Keratinocyte (primary cell): ENCODE data around the gene REELD1. TPM values are rescaled to one million over a fixed set of nuclear protein-coding genes. Genes with fewer than 3 reads are reported as not detected.

Source experiments
- DNase-seq: peaks from one replicate; pipeline ENCODE4 v3.0.0-alpha.2; 2011; ENCODE audit warnings: low read depth, missing footprints, low spot score
- FAIRE-seq: peaks from 2 replicates; lab custom pipeline; 2011; peaks lifted over from hg19 to GRCh38; lab: Jason Lieb, UNC
- H2AFZ ChIP-seq: 2 replicates; pipeline ENCODE4 v1.6.0; 2012; ENCODE audit warnings: low read length, control low read depth, inconsistent platforms; ENCODE audit not compliant: control insufficient read depth
- H3K27ac ChIP-seq: 2 replicates; pipeline ENCODE4 v1.5.1; 2011; ENCODE audit warnings: low read length; ENCODE audit not compliant: control insufficient read depth, insufficient read depth
- H3K27me3 ChIP-seq: 3 replicates; pipeline ENCODE4 v1.6.0; 2011; ENCODE audit warnings: low read length; ENCODE audit not compliant: control insufficient read depth, insufficient read depth; ENCODE audit errors: extremely low read depth
- H3K36me3 ChIP-seq, 2 experiments: 2 replicates in 1 of 2; 3 replicates in 1 of 2; pipeline ENCODE4 v1.5.1; 2011; ENCODE audit warnings: low read length in 2 of 2, mild to moderate bottlenecking in 1 of 2; ENCODE audit not compliant: control insufficient read depth in 2 of 2, insufficient read depth in 2 of 2; ENCODE audit errors: extremely low read depth in 1 of 2
- H3K4me1 ChIP-seq: 3 replicates; pipeline ENCODE4 v1.5.1; 2011; ENCODE audit warnings: low read length; ENCODE audit not compliant: control insufficient read depth, insufficient read depth; ENCODE audit errors: extremely low read depth
- H3K4me2 ChIP-seq: 3 replicates; pipeline ENCODE4 v1.6.0; 2011; ENCODE audit warnings: low read depth, low read length; ENCODE audit not compliant: control insufficient read depth, insufficient read depth; ENCODE audit errors: extremely low read depth
- H3K4me3 ChIP-seq, 3 experiments: fragments of 200-600 bp in 1 of 3; sonication (generic) in 1 of 3; 2 replicates in 2 of 3; 3 replicates in 1 of 3; pipeline ENCODE4 v1.5.1; 2011 to 2016; ENCODE audit warnings: low read length in 3 of 3, mild to moderate bottlenecking in 3 of 3, control low read depth in 2 of 3, inconsistent platforms in 1 of 3, low read depth in 1 of 3, mixed read lengths in 1 of 3, mixed run types in 1 of 3, moderate library complexity in 1 of 3; ENCODE audit not compliant: control insufficient read depth in 2 of 3, insufficient read depth in 2 of 3; ENCODE audit errors: extremely low read depth in 1 of 3
- H3K79me2 ChIP-seq: 2 replicates; pipeline ENCODE4 v1.6.0; 2012; ENCODE audit warnings: low read length; ENCODE audit not compliant: control insufficient read depth, insufficient read depth
- H3K9ac ChIP-seq: 3 replicates; pipeline ENCODE4 v1.6.0; 2011; ENCODE audit warnings: low read length; ENCODE audit not compliant: control insufficient read depth, insufficient read depth; ENCODE audit errors: extremely low read depth
- H3K9me1 ChIP-seq: 3 replicates; pipeline ENCODE4 v1.6.0; 2011; ENCODE audit warnings: low read length; ENCODE audit not compliant: control insufficient read depth, insufficient read depth; ENCODE audit errors: extremely low read depth
- H3K9me3 ChIP-seq: 2 replicates; pipeline ENCODE4 v1.5.1; 2012; ENCODE audit warnings: low read depth, low read length; ENCODE audit not compliant: control insufficient read depth
- H4K20me1 ChIP-seq: 3 replicates; pipeline ENCODE4 v1.6.0; 2011; ENCODE audit warnings: low read length; ENCODE audit not compliant: control insufficient read depth, insufficient read depth; ENCODE audit errors: extremely low read depth
- CTCF ChIP-seq, 3 experiments: IDR thresholded peaks in 1 of 3; conservative IDR thresholded peaks in 1 of 3; optimal IDR thresholded peaks in 1 of 3; 2 replicates in 2 of 3; 3 replicates in 1 of 3; pipeline versions ENCODE3 to v1.5.1; 2011; ENCODE audit warnings: low read length in 3 of 3, mild to moderate bottlenecking in 3 of 3, moderate library complexity in 2 of 3, control low read depth in 1 of 3, inconsistent platforms in 1 of 3; ENCODE audit not compliant: insufficient read depth in 2 of 3; ENCODE audit errors: extremely low read depth in 1 of 3
- EZH2 ChIP-seq: IDR thresholded peaks from one replicate; pipeline ENCODE4 v1.6.1; 2012; ENCODE audit warnings: inconsistent platforms, mild to moderate bottlenecking, low read length, moderate library complexity
- dilution Hi-C: fragments of 300-500 bp; cut with MboI; formaldehyde crosslinking; loops from one replicate; pipeline ENCODE4 v1.7.0; 2020; ENCODE audit warnings: low sequenced_read_pairs; ENCODE audit not compliant: extremely low pct_ligation_motif_present
- polyA plus RNA-seq, 5 experiments: library from polyadenylated mRNA; depleted of rRNA in 3 of 5; stranded (reverse) in 3 of 5; stranded (forward) in 1 of 5; unstranded in 1 of 5; fragments of >200 nt; gene quantifications; 1 replicate in 1 of 5; 2 replicates in 3 of 5; 3 replicates in 1 of 5; pipeline versions ENCODE4 v1.2.1 to v1.2.3, GENCODE V29; 2011 to 2012; ENCODE audit warnings: missing spikeins in 2 of 5, low read depth in 1 of 5, low replicate concordance in 1 of 5

Gene REELD1
- polyA plus RNA-seq, 1 donor (not counting 4 experiments of a cell fraction or from before 2014, with no cell fraction given) = not detected

- TF ChIP-seq CTCF (optimal IDR thresholded peaks at IDR 0.05 in 1 of 3, IDR thresholded peaks at IDR 0.05 in 1 of 3, conservative IDR thresholded peaks at IDR 0.05 in 1 of 3; ENCODE audit: extremely low read depth in 1 of 3, insufficient read depth in 2 of 3, low read length in 3 of 3) = no peak
- TF ChIP-seq EZH2 = no peak
- Histone ChIP-seq H3K9me1 (no peaks in the 10 kb centered on the region), H3K9ac (no peak overlapping the region), H3K27ac (no peak overlapping the region), H3K4me2 (peak overlapping the region; percentile 74), H3K27me3 (no peaks in the 10 kb centered on the region), H4K20me1 (no peaks in the 10 kb centered on the region), H3K4me3 (peak overlapping the region in 2 of 3 experiments; percentile 19 to 32), H2AFZ (no peak overlapping the region), H3K36me3 (no peaks in the 10 kb centered on the region), H3K9me3 (peaks cover 2% of the 10 kb centered on the region), H3K4me1 (peaks cover 13% of the 10 kb centered on the region), H3K79me2 (no peaks in the 10 kb centered on the region)
- peak; percentile 71 for DNase-seq
- dilution Hi-C loops = no loop called here
- peak; percentile 96 for FAIRE-seq
Measured at GRCh38 chr4:146165840-146166239, 48.5 kb upstream of the REELD1 start.

- FAIRE-seq = no peak
- DNase-seq = no peak
- no peak overlapping the region for H3K4me2 ChIP-seq
- H3K36me3 ChIP-seq = no peaks in the 10 kb centered on the region
- peaks cover 13% of the 10 kb centered on the region for H3K4me1 ChIP-seq
- H3K27ac ChIP-seq = no peak overlapping the region
- no peak overlapping the region for H3K4me3 ChIP-seq
- no peaks in the 10 kb centered on the region for H3K27me3 ChIP-seq
- H3K9me3 ChIP-seq = no peaks in the 10 kb centered on the region
- no peaks in the 10 kb centered on the region for H4K20me1 ChIP-seq
- dilution Hi-C loops = no loop called here
- no peak for TF ChIP-seq CTCF (optimal IDR thresholded peaks at IDR 0.05 in 1 of 3, IDR thresholded peaks at IDR 0.05 in 1 of 3, conservative IDR thresholded peaks at IDR 0.05 in 1 of 3; ENCODE audit: extremely low read depth in 1 of 3, insufficient read depth in 2 of 3, low read length in 3 of 3)
- TF ChIP-seq EZH2 = no peak
- H3K9ac ChIP-seq = no peak overlapping the region
- H2AFZ ChIP-seq = no peak overlapping the region
- no peaks in the 10 kb centered on the region for H3K9me1 ChIP-seq
- no peaks in the 10 kb centered on the region for H3K79me2 ChIP-seq
Measured at GRCh38 chr4:146170149-146170548, 44.2 kb upstream of the REELD1 start.
